ENCODE results near the gene BCR.

DNA sequence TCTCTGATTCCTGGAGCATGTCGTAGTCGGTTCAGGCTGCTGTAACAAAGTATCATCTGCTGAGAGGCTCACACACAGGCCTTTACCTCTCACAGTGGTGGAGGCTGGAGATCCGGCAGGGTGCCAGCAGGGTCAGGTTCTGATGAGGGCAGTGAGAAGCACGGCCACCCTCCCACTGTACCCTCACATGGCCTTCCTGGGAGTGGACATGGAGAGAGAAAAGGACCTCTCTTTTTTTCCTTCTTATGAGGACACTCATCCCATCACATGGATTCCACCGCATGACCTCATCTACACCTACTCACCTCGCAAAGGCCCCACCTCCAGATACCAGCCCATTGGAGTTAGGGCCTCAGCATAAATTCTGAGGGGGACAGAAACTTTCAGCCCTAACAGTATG lies 99.5 kb downstream of the BCR start:
- TF ChIP-seq POLR2AphosphoS5 (IDR thresholded peaks at IDR 0.05; ENCODE audit: low read depth, low read length) (no peak), POLR2A (IDR thresholded peaks at IDR 0.05; ENCODE audit: low read depth, low read length) (no peak)

Measured in GM12892 (cell line).